Measurements from ENCODE around the gene CPT1A.

DNA sequence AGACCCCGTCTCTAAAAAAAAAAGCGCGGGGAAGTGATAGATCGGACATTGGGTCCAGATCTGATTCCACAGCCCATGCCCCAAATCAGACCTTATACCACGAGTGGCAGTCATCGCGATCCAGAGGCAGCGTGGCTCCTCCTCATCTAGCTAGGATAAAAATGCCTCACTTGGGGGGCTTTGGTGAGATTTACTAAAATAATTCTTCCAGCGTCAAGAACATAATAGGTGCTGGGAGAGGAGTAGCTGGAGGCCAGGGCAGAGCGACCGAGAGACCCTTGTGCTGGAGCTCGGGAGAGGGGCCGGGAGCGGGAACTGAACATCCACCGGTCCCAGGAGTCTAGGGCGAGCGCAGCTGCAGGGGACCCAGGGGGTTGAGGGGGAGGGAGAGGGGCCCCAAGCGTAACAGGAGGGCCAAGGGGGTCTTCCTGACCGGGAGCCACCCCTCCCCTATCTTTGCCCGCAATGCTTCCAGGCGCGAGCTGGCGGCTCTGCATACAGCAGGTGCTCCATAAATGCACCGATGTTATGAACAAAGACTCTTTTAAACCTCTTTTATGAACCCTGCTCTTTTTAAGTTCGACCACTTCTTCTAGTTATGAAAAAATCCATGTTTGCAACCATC is 823 bp upstream of the CPT1A start:
- TF ChIP-seq, protein P1, sequence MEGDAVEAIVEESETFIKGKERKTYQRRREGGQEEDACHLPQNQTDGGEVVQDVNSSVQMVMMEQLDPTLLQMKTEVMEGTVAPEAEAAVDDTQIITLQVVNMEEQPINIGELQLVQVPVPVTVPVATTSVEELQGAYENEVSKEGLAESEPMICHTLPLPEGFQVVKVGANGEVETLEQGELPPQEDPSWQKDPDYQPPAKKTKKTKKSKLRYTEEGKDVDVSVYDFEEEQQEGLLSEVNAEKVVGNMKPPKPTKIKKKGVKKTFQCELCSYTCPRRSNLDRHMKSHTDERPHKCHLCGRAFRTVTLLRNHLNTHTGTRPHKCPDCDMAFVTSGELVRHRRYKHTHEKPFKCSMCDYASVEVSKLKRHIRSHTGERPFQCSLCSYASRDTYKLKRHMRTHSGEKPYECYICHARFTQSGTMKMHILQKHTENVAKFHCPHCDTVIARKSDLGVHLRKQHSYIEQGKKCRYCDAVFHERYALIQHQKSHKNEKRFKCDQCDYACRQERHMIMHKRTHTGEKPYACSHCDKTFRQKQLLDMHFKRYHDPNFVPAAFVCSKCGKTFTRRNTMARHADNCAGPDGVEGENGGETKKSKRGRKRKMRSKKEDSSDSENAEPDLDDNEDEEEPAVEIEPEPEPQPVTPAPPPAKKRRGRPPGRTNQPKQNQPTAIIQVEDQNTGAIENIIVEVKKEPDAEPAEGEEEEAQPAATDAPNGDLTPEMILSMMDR (conservative IDR thresholded peaks at IDR 0.05 in 1 of 2, IDR thresholded peaks at IDR 0.05 in 1 of 2; ENCODE audit: extremely low read depth in 1 of 2, insufficient read depth in 1 of 2, low read depth in 1 of 2, low read length in 2 of 2) = no peak
- no peak for TF ChIP-seq EZH2 (IDR thresholded peaks at IDR 0.05; ENCODE audit: borderline replicate concordance, low read length)
